Neural progenitor cell (in vitro differentiated cells): Measurements from ENCODE around the gene SELENOH. TPM values are rescaled to one million over a fixed set of nuclear protein-coding genes. Genes with fewer than 3 reads are reported as not detected.

Experiments used
- DNase-seq: peaks from one replicate; pipeline ENCODE4 v3.0.0-alpha.2; 2016; ENCODE audit warnings: low spot score
- H2AFZ ChIP-seq: fragments of 200-600 bp; sonication (generic); replicated peaks from 2 replicates; pipeline ENCODE4 v1.6.1; 2016; ENCODE audit warnings: antibody characterized with exemption
- H3F3A ChIP-seq: fragments of 200-600 bp; sonication (generic); 2 replicates; pipeline ENCODE4 v1.6.1; 2016; ENCODE audit warnings: antibody characterized with exemption, low read depth
- H3K27ac ChIP-seq: fragments of 200-600 bp; sonication (generic); 2 replicates; pipeline ENCODE4 v1.5.1; 2016; ENCODE audit warnings: mild to moderate bottlenecking
- H3K27me3 ChIP-seq: fragments of 200-600 bp; sonication (generic); 2 replicates; pipeline ENCODE4 v1.6.1; 2016; ENCODE audit warnings: mild to moderate bottlenecking, moderate library complexity
- H3K36me3 ChIP-seq: fragments of 200-600 bp; sonication (generic); 2 replicates; pipeline ENCODE4 v1.5.1; 2016
- H3K4me1 ChIP-seq: fragments of 200-600 bp; sonication (generic); 2 replicates; pipeline ENCODE4 v1.6.1; 2016; ENCODE audit warnings: mixed run types
- H3K4me2 ChIP-seq: fragments of 200-600 bp; sonication (generic); 2 replicates; pipeline ENCODE4 v1.6.1; 2016
- H3K4me3 ChIP-seq: fragments of 200-600 bp; sonication (generic); 2 replicates; pipeline ENCODE4 v1.5.1; 2016
- H3K79me2 ChIP-seq: fragments of 200-600 bp; sonication (generic); 2 replicates; pipeline ENCODE4 v1.6.1; 2016; ENCODE audit warnings: low read depth
- H3K9ac ChIP-seq: fragments of 200-600 bp; sonication (generic); 2 replicates; pipeline ENCODE4 v1.6.1; 2016
- H3K9me3 ChIP-seq: fragments of 200-600 bp; sonication (generic); 2 replicates; pipeline ENCODE4 v1.5.1; 2016; ENCODE audit warnings: low read depth
- H4K20me1 ChIP-seq: fragments of 200-600 bp; sonication (generic); 2 replicates; pipeline ENCODE4 v1.6.1; 2016; ENCODE audit warnings: low read depth
- H3K27ac Mint-ChIP-seq: 3 replicates; pipeline ENCODE4 v1.8.0; 2021; ENCODE audit warnings: mixed read lengths
- H3K27me3 Mint-ChIP-seq: 2 replicates; pipeline ENCODE4 v1.8.0; 2022; ENCODE audit warnings: low read depth, mild to moderate bottlenecking, inconsistent platforms, moderate library complexity, mixed read lengths; ENCODE audit not compliant: insufficient read depth
- H3K36me3 Mint-ChIP-seq: 3 replicates; pipeline ENCODE4 v1.8.0; 2021; ENCODE audit warnings: mixed read lengths
- H3K4me1 Mint-ChIP-seq: 3 replicates; pipeline ENCODE4 v1.8.0; 2021; ENCODE audit warnings: mixed read lengths
- H3K4me3 Mint-ChIP-seq: 3 replicates; pipeline ENCODE4 v1.8.0; 2021; ENCODE audit warnings: mild to moderate bottlenecking, moderate library complexity, mixed read lengths
- H3K9me3 Mint-ChIP-seq: 3 replicates; pipeline ENCODE4 v1.8.0; 2020; ENCODE audit warnings: mixed read lengths
- EZH2 ChIP-seq: fragments of 200-600 bp; sonication (generic); IDR thresholded peaks from 2 replicates; pipeline ENCODE4 v1.6.1; 2017; ENCODE audit warnings: antibody characterized with exemption, mild to moderate bottlenecking, moderate library complexity
- EZH2phosphoT487 ChIP-seq: fragments of 200-600 bp; sonication (generic); IDR thresholded peaks from 2 replicates; pipeline ENCODE4 v1.6.1; 2017; ENCODE audit warnings: antibody characterized with exemption
- total RNA-seq: library from RNA; depleted of rRNA; stranded (reverse); fragments of >200 nt; gene quantifications from 2 replicates; pipeline ENCODE4 v1.2.3, GENCODE V29; 2015; ENCODE audit warnings: low replicate concordance
- TF ChIP-seq, protein P1 (sequence below): fragments of 200-600 bp; sonication (generic); IDR thresholded peaks from 2 replicates; pipeline ENCODE4 v1.5.1; 2017; ENCODE audit warnings: antibody characterized with exemption, mild to moderate bottlenecking

SELENOH gene
- total RNA-seq, 1 donor from 2014 or later = 164 TPM

DNA sequence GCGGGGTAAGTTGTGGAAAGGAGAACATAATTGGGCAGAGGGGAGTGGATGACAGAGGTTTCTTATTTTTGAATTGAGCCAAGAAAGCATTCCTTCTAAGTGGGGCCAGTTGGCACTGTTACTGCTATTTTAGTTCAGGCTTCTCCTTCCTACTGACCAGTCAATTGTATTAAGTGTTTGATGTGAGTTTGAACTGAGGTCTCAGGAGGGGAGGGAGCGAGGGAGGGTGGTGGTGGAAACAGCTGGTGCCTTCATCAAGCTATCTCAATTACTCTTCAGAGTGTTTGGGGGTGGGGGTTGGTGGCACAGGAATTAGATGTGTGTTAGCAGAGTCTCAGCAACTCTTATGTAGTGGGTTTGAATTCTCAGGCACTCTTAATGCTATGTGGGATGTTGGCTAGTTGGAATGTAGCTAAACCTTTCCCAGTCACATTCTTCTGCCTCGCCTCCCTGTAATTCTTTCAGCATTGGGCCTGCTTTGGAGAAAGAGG lies 34.8 kb downstream of the SELENOH start:
- DNase-seq = peak; percentile 69

DNA sequence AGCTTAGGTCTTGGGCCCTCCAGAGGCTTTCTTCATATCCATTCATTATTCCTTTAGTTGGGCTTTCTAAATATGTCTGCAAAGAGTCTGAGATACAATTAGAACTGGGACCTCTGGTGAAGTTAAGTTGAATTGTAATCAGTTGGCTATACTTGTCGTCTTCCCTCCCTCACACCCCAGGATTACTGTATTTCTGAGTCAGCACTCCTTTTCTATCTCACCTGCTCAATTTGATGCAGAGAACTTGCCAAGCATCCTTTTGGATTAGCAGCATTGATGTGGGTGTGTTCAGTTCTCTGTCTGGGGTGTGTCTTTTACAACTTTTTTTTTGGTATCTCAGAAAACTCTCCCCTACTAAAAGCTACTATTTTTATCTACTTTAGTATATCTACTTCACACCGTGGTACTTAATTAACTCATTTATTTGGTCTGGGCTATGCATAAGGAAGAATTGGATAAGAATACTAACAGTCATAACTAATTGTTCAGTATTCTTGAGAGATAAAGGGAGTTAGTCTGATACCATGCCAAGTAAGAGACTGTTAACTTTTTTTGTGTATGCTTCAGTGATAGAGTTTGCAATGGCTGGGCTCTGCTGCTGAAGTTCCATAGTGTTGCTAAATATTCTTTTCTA lies 35.4 kb downstream of the SELENOH start:
- peaks cover 98% of the 10 kb centered on the region for H4K20me1 ChIP-seq
- H3K27me3 Mint-ChIP-seq = no peaks in the 10 kb centered on the region
- H3K4me1 ChIP-seq = peaks cover 69% of the 10 kb centered on the region

More for the DNA sequence above, 34.8 kb downstream of the SELENOH start:
- H3K4me2 ChIP-seq = peak overlapping the region; percentile 84
- peaks cover 98% of the 10 kb centered on the region for H4K20me1 ChIP-seq
- no peaks in the 10 kb centered on the region for H3K27me3 ChIP-seq
- Mint-ChIP-seq H3K27ac (peak overlapping the region; percentile 80), H3K36me3 (peaks cover 4% of the 10 kb centered on the region), H3K27me3 (no peaks in the 10 kb centered on the region), H3K4me1 (peaks cover 58% of the 10 kb centered on the region), H3K9me3 (no peaks in the 10 kb centered on the region), H3K4me3 (peak overlapping the region; percentile 18)
- H3K9me3 ChIP-seq = no peaks in the 10 kb centered on the region
- peak overlapping the region; percentile 98 for H3K27ac ChIP-seq
- H2AFZ ChIP-seq = no peak overlapping the region
- peak overlapping the region; percentile 34 for H3K4me3 ChIP-seq
- TF ChIP-seq EZH2 = no peak
- TF ChIP-seq EZH2phosphoT487 = no peak
- TF ChIP-seq, protein P1, sequence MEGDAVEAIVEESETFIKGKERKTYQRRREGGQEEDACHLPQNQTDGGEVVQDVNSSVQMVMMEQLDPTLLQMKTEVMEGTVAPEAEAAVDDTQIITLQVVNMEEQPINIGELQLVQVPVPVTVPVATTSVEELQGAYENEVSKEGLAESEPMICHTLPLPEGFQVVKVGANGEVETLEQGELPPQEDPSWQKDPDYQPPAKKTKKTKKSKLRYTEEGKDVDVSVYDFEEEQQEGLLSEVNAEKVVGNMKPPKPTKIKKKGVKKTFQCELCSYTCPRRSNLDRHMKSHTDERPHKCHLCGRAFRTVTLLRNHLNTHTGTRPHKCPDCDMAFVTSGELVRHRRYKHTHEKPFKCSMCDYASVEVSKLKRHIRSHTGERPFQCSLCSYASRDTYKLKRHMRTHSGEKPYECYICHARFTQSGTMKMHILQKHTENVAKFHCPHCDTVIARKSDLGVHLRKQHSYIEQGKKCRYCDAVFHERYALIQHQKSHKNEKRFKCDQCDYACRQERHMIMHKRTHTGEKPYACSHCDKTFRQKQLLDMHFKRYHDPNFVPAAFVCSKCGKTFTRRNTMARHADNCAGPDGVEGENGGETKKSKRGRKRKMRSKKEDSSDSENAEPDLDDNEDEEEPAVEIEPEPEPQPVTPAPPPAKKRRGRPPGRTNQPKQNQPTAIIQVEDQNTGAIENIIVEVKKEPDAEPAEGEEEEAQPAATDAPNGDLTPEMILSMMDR = no peak
- H3K36me3 ChIP-seq = no peaks in the 10 kb centered on the region
- peaks cover 93% of the 10 kb centered on the region for H3K79me2 ChIP-seq
- H3K9ac ChIP-seq = peak overlapping the region; percentile 17
- peaks cover 75% of the 10 kb centered on the region for H3F3A ChIP-seq
- H3K4me1 ChIP-seq = peaks cover 63% of the 10 kb centered on the region

DNA sequence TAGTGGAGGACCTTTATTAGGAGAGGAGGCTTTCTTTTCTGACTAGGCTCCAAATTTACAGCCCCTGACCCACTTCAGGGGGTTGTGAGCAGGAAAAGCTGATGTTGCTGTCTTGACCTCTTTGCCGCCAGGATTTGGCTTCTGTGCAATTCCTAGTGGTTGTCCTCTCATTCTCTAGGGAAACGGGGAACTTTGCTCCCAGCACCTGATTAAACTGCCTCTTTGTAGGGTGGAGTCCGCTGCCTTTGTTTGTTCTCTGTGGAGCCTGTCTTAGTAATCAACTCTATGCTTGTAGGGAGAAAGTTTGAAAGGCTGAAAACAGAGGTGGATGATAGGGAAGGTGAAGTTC lies 36.7 kb downstream of the SELENOH start:
- Histone ChIP-seq H3K4me2 (peak overlapping the region; percentile 84), H3K27me3 (no peaks in the 10 kb centered on the region), H4K20me1 (peaks cover 93% of the 10 kb centered on the region), H3K36me3 (no peaks in the 10 kb centered on the region), H3K79me2 (peaks cover 93% of the 10 kb centered on the region), H3F3A (peaks cover 83% of the 10 kb centered on the region), H2AFZ (no peak overlapping the region), H3K9ac (peak overlapping the region; percentile 34), H3K4me3 (peak overlapping the region; percentile 26), H3K9me3 (no peaks in the 10 kb centered on the region), H3K27ac (peak overlapping the region; percentile 98), H3K4me1 (peaks cover 76% of the 10 kb centered on the region)
- no peaks in the 10 kb centered on the region for H3K9me3 Mint-ChIP-seq
- peak overlapping the region; percentile 100 for H3K27ac Mint-ChIP-seq
- TF ChIP-seq EZH2 = peak; percentile 21
- TF ChIP-seq EZH2phosphoT487 = no peak
- TF ChIP-seq, protein P1 = no peak
- peak; percentile 73 for DNase-seq
- H3K27me3 Mint-ChIP-seq = no peaks in the 10 kb centered on the region
- H3K36me3 Mint-ChIP-seq = peaks cover 7% of the 10 kb centered on the region
- peaks cover 66% of the 10 kb centered on the region for H3K4me1 Mint-ChIP-seq
- peak overlapping the region; percentile 77 for H3K4me3 Mint-ChIP-seq

More for the DNA sequence above, 35.4 kb downstream of the SELENOH start:
- H3K4me3 Mint-ChIP-seq = peak overlapping the region; percentile 18
- TF ChIP-seq, protein P1 = no peak
- TF ChIP-seq EZH2phosphoT487 (no peak), EZH2 (no peak)
- Histone ChIP-seq H3K9me3 (no peaks in the 10 kb centered on the region), H3K36me3 (no peaks in the 10 kb centered on the region), H3K27me3 (no peaks in the 10 kb centered on the region), H3K4me3 (peak overlapping the region; percentile 34), H2AFZ (no peak overlapping the region), H3F3A (peaks cover 82% of the 10 kb centered on the region), H3K4me2 (peak overlapping the region; percentile 84), H3K79me2 (peaks cover 93% of the 10 kb centered on the region), H3K27ac (peak overlapping the region; percentile 98), H3K9ac (no peak overlapping the region)
- peaks cover 6% of the 10 kb centered on the region for H3K36me3 Mint-ChIP-seq
- H3K9me3 Mint-ChIP-seq = no peaks in the 10 kb centered on the region
- peaks cover 64% of the 10 kb centered on the region for H3K4me1 Mint-ChIP-seq
- DNase-seq = no peak
- H3K27ac Mint-ChIP-seq = peak overlapping the region; percentile 34
